Measurements from ENCODE around the gene CSTPP1.
"Not testable (repeated sequence)": the region's sequence is repeated elsewhere in the genome, so short reads cannot be mapped to it uniquely, and the experiment has no call there.

The CSTPP1 gene

DNA sequence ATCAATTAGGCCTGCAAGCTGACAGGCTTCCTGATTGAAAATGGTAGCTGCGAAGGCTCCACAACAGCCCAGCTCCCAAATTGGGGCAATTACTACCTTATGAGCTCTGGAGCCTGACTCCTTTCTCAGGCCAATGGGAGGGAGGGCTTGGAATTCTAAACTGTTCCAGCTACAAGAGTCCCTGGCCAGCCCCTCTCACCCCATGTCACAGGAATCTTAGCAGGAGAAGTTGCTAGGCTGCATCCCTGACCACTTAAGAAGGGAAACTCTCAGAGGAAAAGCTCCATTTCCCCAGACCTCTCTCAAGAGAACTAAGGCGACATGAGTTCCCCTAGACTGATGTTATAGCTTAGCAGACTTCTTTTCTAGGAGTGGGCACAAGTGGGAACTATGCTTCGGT is 23.1 kb upstream of the CSTPP1 start:
- no peak for DNase-seq

DNA sequence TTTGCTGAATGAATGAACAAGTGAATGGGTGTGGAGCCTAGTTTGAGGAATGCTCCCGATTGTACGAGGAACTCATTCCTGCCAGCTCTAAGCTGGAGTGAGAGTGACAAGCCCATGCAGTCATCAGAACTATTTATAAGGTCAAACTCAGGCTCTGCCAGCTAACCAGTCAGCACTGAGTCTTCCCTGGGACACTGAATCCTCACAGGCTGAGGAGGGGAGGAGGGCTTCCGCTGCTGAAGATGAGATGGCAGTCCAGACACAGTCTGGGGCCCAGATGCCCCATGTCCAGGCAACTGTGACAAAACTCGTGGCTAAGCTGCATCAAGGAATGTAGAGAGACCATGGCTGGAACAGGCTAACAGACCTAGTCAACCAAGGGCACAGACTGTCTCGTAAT is 22.2 kb upstream of the CSTPP1 start:
- no peak for DNase-seq

DNA sequence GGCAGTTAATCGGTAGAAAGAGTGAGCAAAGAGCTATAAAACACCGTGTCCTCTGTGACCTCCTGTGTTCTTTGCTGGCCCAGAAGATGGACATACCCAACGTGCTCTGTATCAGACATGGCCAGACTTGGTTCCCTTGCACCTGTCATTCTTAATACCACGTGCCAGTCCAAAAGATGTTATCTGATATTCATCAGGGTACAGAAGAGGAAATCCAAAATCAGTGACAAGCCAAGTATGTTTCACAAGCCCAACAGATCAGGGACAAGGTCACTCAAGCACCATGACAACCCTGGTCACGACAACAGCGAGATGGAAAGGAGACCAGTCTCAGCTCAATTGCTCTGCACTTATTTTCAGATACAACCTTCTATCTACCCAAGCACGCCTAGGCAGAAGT is 21.7 kb upstream of the CSTPP1 start:
- no peak for DNase-seq

DNA sequence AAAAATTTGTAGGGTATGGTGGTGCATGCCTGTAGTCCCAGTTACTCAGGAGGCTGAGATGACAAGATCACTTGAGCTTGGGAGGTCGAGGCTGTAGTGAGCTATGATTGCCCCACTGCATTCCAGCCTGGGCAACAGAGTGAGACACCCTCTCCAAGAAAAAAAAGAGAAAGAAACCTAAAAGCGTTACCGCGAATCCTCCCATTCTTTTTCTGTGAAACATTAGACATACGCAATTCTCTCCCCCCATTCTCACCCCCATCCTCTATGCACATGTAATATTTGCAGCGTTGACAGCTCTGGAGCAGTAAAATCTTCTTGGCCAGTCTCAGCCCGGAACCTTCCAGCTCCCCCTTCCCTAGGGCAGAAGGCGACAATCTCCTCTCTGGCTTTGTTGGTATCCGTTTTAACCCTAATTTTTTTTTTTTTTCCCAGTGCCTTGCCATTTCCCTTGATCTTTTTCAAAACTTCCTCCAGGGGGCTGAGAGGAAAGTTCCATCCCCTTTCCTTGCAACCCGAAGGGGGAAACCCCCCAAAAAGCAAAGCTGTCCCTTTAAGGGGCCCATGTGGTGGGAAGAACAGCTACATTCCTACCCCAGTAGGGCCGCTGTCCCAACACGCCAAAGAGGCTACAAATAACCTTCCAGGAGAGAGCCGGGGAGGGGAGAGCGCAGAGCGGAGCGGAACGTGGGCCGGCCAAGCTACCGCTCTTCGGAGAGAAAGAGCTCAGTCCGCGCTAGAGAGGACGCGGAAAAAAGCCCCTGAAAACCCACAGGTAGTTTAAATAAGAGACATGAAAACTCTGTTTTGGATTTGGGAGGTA is 20.1 kb upstream of the CSTPP1 start:
- DNase-seq, result peak; percentile 33 to 44

DNA sequence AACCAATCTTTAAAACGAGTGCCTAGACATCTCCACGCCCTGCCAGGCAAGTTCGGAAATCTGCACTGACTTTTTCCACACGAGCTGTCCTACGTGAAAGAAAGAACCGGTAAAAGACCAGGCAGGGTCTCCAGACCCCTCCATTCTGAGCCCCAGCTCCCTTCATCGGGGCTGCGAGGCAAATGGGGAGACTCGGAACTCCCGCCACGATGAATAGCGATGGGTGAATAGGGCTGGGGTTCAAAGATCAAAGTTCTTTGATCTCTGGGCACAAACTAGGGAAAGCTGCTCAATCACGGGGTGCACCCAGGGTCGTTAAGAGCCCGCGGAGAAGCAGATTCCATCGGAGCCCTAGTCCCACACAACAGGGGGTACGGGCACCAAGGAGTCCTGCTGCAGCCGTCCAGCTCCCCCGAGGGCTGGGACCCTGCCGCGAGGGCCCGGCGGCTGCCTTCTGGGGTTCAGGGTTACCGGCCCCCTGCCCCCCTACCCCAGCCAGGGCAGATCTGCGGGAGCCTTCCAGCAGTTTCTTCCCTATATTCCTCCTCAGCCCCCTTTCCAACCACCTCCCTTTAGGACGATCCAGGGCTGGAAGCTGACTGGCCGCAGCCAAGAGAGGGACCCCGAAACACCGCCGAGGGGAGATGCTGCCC is 19.3 kb upstream of the CSTPP1 start:
- no peak for DNase-seq

DNA sequence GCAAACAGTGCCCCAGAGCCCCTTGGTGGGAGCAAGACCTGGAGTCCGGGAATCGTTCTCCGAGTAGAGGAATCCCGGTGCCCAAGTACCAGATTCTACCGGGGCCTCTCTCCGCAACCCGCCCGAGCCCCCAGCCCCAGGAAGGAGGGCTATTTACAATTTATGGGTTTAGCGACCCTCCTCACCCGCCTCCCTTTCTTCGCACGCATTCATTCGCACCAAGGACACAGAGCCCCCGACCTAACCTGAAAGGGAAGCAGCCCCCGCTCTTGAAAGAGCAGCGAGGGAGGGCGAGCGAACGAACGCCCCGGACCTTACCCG is 18.8 kb upstream of the CSTPP1 start:
- DNase-seq, result no peak

DNA sequence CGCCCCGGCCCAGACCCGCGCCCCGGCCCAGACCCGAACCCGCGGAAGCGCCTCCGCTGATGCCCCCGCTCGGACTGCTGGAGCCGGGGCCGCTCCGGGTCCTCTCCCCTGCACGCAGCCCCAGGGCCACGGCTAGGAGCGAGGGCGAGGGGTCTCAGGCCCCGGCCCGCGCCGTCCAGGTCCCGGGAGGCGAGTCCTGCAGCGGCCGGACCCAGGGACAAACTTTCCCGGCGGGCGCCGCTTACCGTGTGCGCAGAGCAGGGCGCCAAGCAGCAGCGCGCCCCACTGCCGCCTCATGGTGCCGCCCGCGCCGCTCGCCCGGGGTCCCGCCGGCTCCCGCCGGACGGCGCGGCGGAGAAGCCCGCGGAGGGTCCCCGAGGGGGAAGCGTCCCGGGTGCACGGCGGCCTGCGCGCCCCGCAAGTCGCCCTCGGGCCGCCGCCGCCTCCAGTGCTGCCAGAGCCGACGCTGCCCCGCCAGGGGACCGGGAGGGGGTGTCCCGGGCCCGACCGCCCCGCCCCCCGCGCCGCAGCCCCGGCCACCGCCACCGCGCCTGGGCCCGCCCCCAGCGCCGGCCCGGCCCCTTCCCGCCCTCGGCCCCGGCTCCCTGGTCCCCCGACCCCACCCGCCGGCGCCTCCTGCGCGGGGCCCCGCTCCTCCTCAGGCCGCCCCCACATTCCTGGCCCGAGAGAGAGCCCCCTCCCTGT is 18.3 kb upstream of the CSTPP1 start, which contains the start of gene LRP4:
Gene LRP4, minus strand, starts transcription at position 468 of the 705 bp plus-strand sequence. Its CDS starts 171 bp downstream, at position 297.
- DNase-seq, result peak in 1 of 2 donors; percentile 11

DNA sequence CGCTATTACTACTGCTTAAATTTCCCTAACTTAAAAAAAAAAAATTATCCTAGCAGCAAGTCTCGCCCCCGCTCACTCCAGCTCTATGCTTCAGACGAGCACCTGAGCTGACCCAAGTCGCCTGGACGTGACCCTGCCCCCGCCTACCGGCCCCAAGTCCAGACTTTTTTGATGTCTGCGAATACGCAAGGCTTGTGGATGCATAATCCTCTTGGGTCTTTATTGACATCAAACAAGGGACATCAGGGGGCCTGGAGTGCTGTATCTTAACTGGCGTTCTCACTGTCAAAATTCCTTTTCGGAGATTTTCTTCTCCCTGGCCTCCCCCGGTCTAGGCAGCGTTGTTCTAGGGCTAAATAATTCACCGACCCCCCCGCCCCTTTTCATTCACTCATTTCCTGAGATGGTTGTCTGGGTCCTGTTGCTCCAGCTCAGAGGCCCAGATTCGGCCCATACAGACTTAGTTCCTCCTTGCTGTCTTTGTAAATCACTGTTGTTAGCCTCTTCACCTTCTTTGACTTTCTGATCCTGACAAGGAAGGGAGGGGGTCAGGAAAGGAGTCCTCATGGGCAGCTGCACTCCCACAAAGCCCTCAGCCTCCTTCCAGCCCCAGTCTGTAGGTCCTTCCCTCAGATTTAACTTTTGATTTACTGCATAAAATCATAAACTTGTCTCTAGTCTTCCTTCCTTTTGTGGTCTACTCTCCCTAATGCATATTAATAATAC is 17.6 kb upstream of the CSTPP1 start:
- DNase-seq, result no peak

DNA sequence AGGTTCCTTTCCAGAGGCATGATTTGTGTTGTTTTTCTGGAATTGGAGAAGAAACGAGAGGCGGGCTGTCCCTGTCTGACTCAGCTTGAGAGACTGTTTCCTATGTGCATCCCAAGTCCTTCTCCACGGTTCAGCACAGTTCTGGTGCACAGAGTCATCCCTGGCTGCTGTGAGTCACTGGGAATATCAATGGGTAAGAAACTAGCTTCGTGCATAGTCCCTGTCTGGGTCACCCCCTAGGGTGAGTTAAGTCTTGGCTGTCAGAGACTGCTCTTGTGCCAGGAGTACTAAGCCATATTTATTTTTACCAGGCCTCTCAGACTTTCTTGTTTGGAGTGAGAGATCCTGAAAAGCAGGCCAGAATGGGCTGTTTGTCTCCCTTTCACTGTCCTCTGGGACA is 15.8 kb upstream of the CSTPP1 start:
- DNase-seq, result no peak

DNA sequence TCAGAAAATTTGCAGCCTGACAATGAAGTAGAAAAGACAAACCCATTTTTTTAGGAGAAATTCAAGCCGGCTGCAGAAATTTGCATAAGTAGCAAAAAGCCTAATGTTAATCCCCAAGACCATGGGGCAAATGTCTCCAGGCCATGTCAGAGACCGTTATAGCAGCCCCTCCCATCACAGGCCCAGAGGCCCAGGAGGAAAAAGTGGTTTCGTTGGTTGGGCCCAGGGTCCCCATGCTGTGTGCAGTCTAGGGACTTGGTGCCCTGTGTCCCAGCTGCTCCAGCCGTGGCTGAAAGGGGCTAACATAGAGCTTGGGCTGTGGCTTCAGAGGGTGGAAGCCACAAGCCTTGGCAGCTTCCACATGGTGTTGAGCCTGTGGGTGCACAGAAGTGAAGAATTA is 8.6 kb upstream of the CSTPP1 start:
- not testable (repeated sequence) for DNase-seq

DNA sequence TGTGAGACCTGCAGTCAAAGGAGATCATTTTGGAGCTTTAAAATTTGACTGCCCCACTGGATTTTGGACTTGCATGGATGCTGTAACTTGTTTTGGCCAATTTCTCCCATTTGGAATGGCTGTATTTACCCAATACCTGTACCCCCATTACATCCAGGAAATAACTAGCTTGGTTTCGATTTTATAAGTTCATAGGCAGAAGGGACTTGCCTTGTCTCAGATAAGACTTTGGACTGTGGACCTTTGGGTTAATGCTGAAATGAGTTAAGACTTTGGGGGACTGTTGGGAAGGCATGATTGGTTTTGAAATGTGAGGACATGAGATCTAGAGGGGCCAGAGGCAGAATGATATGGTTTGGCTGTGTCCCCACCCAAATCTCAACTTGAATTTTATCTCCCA is 7.9 kb upstream of the CSTPP1 start:
- DNase-seq, result not testable (repeated sequence)

DNA sequence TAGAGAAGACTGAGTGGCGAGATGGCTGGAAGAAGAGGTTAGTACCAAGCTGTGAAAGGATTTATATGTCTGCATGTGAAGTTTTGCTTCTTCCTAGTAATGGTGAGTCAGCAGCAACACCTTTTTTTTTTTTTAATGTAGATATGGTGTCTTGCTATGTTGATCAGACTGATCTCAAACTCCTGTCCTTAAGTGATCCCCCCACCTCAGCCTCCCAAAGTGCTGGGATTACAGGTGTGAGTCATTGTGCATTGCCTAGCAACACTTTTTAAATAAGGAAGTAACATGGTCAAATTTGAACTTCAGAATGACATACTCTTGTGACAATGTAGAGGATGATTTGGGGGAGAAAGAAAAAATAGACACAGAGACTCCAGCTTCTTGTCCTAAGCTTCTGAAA is 6.5 kb upstream of the CSTPP1 start:
- DNase-seq, result peak in 1 of 2 donors; percentile 13

DNA sequence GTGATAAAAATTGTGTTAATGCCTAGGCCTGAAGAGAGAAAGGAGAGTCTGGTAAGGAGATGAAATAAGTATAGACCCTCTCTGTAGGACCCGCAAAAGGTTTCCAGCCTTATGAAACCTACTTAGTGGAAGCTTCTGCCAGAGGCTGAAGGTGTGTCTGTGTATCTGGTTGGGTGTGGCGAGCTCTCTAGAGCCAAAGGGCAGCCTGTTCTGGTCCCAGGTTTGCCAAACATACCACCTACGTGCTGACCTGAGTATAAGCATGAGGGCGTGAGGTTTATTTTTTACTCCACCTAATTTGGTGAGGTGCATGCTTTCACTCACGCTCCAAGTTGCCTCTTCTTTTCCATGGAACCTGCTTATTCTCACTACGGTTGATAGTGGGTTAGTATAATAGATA is 5.6 kb downstream of the CSTPP1 start:
- DNase-seq, result no peak

DNA sequence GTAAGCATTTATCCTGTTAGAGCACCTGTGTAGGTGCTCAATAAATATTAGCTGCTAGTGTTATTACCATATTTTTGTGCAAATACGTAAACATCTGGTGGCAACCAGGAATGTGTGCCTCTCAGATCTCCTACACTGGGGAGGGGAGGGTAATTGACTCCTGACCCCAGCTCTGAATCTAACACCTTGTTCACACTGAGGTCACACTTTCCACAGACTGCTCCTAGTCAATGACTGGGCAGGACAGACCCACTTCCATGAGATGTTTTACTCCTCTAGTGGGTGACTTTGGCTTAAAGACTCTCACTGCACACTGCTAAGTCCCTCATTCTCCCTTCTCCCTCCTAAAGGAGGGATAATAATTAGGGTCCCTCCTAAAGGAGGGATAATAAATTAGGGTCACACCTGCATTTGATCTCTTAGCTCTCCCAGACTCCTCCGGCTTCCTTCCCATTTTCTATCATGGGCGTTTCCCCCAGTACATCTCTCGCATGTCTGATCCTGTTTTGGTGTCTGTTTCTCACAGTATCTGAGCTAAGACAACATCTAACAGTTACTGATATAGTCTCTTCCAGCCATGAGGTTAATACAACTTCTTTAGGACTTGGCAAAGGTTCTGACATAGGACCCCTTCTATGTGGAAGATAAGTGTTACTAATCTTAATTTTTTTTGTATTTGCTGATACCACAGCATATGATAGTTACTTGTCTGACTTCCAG is 8.0 kb downstream of the CSTPP1 start:
- no peak for DNase-seq

DNA sequence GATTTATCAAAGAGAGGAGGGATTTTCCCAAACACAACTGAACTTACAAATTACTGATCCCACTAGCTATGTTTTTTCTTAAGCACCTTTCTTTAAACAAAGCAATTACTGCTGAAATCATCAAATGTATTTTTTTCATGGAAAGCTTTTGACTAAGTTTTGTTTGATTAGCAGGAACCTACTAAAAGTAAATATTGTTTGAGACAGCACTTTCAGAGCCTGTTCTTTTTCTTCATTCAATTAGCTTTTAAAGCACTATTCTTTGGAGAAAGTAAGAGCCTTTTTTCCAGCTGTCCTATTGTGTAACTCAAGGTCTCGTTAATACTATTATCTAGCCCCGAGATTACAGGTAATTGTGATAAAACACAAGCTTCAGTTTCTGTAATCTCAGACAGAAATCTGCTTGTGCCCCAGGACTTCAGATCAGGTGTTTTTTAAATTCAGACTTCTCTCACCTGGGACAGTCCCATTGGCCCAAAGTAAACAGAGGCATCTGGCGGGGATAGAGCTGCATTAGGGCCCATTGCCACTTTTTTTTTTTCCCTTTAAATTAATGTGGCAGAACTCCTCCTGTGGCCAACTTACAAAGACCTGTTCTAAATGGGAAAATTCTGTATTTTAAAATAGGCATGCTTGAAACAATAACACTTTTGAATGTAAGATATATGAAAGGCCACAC is 11.0 kb downstream of the CSTPP1 start:
- DNase-seq, result no peak

DNA sequence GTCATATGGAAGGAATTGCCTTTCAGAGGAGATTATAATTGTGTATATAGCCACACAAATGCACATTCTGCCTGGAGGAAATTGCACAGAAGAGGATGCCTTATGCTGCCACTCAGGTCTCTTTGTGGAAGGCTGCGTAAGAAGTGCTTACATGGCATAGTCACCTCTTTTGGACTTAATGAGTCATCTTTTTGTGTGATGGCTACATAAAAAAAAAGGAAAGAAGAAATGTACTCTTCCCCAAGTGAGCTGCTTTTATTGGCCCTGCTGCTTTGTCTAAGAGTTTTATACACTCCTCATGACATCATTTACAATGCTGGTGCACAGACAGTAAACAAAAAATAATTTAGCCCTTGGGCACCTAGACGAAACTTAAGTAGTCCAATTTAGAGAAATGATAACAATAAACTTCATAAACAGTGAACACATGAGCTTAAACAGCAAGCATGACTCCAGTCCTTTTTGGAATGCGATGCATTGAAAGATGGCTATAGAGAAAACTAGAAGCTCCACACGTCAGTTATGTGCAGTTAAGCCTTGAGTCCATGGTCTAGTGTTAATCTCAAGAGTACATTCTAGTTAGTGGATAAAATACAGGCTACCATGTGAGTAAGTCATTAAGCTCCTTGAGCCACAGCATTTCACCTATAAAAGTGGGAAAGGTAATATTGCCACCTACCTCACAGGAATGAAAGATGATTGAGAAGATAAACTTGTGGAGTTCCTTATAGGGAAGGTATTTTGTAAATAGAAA is 12.0 kb downstream of the CSTPP1 start:
- DNase-seq, result no peak

DNA sequence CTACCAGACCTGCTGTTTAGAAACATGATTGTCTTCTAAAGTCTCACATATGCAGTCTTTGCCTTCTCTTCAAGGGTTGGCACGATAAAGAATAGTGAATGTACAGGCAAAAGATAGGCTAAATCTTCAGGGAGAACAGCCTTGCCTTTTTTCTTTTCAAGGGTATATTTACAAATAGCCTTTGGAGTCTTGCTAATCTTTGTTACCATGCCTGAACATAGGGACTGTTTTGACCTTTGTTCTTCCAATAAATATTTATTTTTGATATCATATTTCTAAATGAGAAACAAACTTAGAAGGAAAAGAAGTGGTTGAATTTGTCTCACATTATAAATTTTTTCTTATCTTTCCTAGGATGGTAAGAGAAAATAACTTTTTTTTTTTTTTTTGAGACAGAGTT is 12.7 kb downstream of the CSTPP1 start:
- DNase-seq, result no peak

DNA sequence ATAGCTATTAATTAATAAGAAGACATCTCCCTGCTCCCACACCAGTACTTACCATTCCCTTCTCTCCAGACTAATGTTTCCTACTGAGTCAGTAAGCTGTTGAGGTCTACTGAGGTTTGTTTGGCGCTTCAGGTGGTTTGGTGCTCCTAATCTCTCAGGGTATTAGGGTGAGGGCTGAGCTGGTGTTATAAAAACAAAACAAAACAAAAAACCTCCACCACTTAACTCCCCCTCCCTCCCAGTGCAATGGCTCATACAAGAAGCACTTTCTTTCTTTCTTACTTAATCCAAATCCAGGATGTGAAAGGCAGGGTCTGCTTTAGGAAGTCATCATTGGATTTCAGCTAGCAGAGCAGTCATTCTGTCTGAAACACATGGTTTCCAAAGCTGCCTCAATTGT is 15.3 kb downstream of the CSTPP1 start:
- DNase-seq, result no peak

DNA sequence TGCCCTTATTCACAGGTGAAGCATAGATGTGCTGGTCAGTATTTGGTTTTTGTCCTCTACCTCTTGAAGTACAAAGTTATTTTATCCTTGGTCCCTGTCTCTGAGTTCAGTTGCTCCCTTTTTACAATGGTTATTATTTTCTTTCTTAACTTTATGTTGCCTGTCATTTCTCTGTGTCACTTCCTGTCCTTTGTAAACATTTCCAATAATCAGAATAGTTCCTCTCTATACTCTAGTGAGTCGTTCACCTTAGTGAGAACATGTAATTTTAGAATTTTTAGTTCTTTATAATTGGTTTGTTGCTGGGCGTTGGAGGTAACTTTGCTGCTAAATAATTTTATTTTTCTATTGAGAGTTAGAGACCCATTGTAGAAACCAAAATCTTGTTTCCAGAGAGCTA is 16.0 kb downstream of the CSTPP1 start:
- DNase-seq, result no peak

DNA sequence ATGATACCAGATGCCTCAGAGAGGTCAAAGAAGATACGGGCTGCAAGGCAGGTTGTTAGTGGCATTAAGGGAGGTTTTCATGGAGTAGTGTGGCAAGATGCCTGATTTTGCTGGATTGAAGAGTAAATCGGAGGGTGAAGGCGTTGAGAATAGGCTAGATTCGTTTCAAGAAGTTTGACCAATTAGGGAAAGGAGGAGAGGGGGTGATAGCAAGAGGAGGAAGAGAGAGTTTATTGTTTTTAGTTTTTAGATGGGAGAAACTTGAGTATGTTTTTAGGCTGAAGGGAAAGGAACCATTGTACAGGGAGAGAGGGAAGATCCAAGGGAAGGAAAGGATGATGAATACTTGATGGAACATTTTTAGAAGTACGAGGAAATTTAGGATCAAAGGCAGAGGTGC is 16.5 kb downstream of the CSTPP1 start:
- DNase-seq, result no peak

DNA sequence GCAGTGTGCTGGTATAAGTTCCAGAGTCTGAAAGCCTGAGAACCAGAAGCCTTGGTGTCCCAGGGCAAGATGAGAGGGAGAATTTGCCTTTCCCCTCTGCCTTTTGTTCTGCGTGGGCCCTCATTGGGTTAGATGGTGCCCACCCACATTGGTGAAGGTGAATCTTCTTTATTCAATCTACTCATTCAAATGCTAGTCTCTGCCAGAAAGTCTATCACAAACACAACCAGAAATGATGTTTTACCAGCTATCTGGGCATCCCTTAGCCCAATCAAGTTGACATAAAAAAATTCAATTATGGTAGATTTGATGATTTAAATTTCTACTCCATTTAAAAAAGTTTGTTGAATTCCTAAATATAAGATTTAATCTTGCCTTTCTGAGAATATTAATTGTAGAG is 22.2 kb downstream of the CSTPP1 start:
- DNase-seq, result no peak
